Superior temporal gyrus (tissue), 1 donor: ENCODE data around the gene PLBD1.

ENCODE experiments used
- DNase-seq: peaks from one replicate; pipeline ENCODE4 v3.0.0-alpha.2; 2016; ENCODE audit errors: extremely low spot score

Gene PLBD1

DNA sequence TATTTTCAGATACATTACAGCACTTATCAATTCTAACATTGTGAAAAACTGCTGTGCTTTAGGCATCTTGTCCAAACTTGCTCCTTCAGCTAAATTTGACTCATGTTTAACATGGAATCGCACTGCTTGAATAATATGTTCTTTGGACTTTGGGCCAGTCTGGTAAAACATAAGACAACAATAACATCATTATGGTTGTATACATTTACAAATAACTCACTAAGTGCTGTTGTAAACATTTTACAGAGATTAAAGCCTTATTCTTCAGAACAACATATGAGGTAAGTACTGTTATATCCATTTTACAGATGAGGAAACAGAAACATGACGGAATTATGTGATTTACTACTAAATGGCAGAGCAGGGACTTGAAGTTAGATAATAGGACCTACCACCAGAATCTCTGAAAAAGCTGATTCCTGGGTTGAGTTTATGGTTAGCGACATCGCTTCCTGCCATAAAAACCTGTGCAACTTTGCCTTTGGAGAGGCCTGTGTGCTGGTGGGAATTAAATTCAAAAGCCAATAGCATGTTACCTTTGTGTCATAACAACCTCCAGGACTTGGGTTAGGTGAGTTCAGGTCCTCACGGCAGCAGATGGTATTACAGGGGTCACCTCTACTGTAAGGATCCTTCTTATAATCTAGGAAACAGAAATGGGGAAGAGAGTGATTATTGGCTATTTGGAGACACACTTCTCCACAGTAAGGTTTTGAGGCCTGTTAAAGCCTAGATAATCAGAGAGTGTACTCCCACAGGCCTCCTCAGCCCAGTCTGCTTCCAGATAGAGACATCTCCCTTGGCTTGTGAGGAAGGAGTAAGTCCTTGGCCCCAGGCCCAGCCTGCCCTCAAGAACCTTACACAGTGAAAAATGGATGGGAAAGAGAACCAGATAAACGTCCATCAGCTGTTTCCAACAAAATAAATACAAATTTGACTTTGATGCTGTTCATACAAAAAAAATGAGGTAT lies 61.8 kb downstream of the PLBD1 start:
- no peak for DNase-seq

DNA sequence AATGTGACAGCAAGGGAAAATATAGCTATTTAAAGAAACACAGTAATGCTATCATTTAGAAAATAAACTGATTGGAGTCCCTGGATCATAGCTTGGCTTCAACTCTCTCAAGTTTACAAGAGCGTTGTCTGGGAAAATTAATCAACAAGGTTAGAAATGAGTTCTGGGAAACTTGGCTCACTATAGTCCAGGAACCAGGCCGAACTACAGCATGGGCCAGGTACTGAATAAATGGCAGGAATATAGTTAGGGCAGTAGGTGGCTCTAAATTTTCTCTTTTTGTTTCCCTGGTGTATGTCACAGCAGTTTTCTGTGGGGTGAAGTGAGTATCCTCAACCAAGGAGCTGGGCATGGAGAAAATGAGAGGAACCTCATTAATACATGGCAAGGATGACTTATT lies 72.4 kb downstream of the PLBD1 start:
- DNase-seq: no peak

DNA sequence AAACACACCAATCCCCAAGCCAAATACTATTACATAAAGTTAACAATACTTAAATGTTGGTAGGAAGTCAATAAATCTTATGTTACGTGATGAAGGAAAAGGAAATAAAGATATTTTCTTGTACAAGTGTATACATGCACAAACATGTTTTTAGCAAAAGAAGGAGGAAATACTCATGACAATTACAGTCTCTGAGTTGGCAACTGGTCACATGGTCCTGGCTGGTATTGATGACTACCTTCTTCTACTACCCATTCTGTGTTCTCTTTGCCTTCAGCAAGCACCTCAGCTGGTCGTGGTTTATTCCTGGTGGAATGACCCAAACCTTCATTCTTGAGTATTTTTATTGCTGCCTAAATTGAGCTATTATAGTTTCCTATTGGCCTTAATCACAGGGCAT lies 84.8 kb downstream of the PLBD1 start:
- DNase-seq: no peak

DNA sequence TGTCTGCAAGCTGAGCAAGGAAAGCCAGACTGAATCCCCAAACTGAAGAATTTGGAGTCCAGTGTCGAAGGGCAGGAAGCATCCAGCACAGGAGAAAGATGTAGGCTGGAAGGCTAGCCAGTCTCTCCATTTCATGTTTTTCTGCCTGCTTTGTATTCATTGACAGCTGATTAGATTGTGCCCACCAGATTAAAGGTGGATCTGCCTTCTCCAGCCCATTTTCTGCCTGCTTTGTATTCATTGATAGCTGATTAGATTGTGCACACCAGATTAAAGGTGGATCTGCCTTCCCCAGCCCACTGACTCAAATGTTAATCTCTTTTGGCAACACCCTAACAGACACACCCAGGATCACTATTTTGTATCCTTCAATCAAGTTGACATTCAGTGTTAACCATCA lies 85.3 kb downstream of the PLBD1 start:
- no peak for DNase-seq

DNA sequence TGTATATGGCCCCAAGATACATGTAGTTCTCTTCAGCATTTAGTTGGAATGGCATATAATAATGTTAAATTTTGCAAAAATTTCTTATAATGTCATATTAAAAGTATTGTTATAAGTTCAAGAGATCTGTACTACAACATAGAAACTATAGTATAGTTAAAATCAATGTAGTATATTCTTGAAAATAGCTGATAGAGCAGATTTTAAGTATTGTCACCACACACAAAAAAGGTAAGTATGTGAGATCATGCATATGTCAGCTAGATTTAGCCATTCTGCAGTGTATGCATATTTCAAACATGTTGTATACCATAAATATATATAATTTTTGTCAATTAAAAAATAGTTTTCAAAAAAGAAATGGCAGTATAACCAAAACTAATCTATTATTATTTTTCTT lies 86.5 kb downstream of the PLBD1 start:
- no peak for DNase-seq

DNA sequence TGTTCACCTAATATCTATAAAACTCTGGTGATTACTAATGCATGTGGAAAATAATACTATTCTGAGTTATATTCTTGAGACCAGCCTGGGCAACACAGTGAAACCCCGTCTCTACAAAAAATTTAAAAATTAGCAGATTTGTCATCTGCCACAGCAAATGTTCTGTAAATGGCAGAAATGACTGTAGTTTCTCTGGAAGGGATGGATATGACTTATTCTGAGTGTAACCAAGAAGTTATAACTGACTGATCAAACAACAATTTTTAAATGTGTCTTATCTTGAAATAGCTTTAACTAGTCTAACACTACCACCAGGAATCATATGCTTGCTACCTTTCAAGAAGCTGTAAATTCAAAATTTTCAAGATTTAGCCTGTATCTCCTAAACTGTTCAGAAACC lies 88.7 kb downstream of the PLBD1 start:
- no peak for DNase-seq

DNA sequence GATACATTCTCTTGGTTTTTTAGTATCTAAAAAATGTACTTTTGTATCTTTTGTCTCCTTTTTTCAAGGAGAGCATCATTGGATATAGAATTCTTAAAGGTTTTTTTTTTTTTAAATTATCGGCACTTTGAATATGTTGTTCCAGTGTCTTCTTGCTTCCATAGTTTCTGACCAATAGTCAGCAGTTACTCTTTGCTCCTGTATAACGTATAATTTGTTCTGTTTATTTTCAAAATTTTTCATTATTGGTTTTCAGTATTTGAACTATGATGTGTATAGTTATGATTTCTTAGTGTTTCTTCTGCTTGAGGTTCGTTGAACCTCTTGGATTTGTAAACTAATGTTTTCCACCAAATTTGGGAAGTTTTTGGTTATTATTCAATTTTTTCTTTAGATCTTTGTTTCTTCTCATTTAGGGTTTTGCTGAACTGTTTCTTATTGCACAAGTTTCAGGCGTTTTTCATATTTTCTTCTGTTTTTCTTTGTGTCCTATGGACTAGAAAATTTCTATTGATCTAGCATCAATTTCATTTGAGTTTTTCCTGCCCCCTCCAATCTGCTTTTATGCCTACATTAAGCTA lies 93.9 kb downstream of the PLBD1 start:
- no peak for DNase-seq

DNA sequence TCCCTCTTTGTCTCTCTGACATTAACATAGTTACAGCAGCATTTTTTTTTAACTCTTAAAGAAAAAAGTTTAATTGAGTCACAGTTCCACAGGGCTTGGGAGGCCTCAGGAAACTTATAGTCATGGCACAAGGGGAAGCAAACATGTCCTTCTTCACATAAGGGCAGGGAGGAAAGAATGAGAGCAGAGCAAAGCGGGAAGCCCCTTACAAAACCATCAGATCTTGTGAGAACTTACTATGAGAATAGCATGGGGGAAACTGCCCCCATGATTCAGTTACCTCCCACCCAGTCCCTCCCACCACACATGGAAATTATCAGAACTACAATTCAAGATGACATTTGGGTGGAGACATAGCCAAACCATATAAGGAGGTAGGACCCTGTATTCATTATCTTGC lies 96.2 kb downstream of the PLBD1 start:
- no peak for DNase-seq

DNA sequence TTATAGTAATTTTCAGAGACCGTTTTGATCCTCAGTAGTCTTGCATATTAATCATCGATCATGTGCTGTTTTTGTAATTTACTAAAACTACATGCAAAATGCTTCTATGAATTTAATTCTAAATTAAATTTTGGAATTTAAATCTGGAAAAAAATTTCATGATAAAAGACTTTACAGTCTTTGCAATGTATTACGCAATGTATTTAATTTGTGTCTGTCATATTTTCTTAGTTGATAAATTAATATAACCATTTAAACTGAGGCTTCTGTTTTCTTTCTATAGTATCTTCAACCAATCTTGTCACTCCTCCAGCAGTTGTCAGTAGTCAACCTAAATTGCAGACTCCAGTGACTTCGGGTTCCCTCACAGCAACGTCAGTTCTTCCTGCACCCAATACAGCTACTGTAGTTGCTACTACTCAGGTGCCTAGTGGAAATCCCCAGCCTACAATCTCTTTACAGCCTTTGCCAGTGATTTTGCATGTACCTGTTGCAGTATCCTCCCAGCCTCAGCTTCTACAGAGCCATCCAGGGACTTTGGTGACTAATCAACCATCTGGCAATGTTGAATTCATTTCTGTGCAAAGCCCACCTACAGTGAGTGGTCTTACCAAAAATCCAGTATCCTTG lies 107.4 kb downstream of the PLBD1 start:
- no peak for DNase-seq

DNA sequence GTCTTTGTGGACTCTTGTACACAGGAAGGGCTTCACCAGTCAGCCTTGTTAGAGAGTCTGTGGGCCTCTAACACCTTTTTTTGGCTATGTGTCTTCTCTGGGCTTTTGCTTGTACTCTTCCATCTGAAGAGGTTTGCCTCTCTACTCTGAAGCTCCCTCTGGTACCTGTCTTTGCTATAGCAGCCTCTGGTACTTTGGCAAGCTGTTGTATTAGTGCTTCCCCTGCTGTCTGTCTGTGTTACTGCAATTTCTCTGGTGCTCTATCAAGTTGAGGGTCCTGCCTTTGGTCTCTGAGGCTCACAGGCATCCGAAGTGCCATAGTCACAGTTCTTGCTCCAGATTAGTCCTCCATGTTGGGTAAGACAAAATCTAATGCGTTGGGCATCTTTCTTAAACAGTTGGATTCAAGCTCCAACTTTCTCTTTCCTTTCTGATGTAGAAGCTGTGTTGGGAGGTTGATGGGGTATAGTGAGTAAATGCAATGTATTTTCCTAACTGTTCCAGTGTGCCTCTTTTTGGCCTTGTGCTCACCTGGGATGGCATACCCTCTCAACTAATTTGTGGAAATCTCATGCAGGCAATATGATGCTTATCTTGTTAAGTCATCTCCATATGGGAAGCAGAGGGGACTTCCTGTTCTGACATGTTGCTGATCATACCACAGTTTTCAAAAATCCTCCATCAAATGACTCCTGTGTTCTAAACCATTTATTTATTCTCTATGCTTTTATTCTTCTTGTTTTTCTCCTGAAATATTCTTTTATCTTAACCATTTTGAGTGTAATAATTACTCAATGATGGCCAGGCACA lies 113.4 kb downstream of the PLBD1 start:
- DNase-seq: no peak
